Measurements from ENCODE around the gene FOXR1.

Gene FOXR1, protein sequence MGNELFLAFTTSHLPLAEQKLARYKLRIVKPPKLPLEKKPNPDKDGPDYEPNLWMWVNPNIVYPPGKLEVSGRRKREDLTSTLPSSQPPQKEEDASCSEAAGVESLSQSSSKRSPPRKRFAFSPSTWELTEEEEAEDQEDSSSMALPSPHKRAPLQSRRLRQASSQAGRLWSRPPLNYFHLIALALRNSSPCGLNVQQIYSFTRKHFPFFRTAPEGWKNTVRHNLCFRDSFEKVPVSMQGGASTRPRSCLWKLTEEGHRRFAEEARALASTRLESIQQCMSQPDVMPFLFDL

DNA sequence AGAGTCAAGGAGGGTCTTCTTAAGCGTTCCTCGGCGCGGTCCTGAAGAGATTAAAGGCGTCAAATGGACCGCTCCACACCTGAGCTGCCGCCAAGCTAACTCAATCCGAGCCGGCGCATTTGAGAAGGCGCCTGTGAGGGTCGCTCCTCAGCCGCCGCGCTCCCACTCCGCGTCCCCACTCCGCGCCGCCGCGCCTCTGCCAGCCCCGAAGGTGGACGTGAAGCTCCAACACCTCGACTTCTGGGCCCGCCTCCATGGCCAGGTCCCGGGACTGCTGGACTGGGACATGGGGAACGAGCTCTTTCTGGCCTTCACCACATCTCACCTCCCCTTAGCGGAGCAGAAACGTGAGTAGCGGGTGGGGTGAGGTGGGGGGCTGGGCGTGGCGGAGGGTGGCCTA, at the start of gene FOXR1:
Gene FOXR1 (plus strand): TSS at position 116 of the 400 bp plus-strand sequence. CDS start 171 bp downstream, at position 287.
- no peak for DNase-seq (ENCODE audit: low spot score)

DNA sequence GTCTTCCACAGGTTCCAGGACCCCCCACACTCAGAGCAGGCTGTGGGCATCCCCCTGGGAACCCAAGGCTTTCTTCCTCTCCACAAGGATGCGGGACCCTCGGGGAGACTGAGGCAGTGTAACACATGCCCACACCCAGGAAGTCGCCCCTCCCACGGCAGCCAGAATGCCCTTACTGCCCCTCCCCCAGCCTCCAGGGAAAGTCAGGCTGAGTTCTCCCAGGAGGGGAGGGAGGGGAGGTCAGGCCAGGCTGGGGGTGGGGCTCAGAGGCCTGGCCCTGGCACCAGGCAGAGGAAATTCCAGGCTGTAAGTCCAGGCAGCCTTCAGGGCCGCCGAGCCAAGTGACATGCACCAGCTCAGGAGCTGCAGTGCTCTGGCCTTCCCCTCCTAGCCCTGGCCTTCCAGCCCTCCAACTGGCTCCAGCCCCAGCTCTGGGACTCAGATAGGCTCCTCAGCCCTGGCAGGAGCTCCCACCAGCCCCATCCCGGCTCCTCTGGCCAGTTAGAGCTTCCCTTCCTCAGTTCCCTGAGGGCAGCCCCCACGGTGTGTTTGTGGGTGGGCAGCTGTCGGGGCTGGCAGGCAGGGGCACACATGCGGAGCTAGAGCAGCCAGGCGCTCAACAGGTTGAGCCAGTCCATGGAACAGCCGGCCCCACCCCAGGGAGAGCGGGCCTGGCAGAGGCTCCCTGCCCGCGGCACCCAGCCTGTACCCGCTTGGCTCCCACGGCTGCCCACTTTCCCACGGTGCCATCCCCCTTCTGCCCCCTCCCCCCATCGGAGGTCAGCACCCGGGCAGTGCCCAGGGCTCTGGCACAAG, 49.4 kb upstream of the FOXR1 start:
- DNase-seq (ENCODE audit: low spot score): peak; percentile 81

- DNase-seq (ENCODE audit: low spot score): no peak
Measured at GRCh38 chr11:118922745-118923627, 48.6 kb upstream of the FOXR1 start.

DNA sequence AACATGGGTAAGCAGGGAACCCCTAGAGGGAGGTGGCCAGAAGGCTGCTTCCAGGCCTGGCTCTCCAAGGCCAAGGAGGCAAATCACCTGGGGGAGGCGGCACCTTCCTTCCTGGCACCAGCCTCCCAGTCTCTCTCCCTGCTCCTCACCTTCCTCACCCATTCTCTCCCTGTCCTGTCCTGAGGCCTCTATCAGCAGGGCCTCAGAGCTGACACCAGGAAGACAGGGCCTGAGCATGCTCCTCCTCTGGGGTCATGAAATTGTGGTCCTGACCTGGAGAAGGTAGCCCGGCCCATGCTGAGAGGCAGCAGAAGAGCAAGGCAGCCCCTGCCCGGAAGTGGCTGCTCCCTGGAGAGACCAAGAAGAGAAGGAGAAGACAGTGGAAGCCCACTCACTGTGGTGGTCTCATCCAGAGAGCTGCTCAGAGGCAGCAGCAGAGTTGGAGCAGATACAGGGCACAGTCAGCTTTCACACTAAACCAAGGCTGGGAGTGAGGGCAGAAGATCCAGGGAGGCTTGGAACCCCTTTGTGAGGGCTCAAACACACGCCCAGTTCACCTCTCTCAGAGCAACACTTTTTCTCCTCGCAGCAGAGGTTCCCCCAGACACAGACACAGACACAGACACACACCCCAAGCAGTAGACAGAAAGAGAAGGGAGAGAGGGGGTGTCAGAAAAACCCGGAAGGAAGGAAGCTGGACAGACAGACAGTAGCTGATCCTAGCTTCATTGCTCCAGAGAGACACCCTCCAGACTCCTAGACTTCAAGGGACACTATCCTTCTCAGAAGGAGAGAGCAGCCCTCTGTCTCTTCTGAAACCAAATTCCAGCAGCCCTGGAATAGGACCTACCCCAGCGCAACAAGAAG, 47.6 kb upstream of the FOXR1 start:
- no peak for DNase-seq (ENCODE audit: low spot score)

DNA sequence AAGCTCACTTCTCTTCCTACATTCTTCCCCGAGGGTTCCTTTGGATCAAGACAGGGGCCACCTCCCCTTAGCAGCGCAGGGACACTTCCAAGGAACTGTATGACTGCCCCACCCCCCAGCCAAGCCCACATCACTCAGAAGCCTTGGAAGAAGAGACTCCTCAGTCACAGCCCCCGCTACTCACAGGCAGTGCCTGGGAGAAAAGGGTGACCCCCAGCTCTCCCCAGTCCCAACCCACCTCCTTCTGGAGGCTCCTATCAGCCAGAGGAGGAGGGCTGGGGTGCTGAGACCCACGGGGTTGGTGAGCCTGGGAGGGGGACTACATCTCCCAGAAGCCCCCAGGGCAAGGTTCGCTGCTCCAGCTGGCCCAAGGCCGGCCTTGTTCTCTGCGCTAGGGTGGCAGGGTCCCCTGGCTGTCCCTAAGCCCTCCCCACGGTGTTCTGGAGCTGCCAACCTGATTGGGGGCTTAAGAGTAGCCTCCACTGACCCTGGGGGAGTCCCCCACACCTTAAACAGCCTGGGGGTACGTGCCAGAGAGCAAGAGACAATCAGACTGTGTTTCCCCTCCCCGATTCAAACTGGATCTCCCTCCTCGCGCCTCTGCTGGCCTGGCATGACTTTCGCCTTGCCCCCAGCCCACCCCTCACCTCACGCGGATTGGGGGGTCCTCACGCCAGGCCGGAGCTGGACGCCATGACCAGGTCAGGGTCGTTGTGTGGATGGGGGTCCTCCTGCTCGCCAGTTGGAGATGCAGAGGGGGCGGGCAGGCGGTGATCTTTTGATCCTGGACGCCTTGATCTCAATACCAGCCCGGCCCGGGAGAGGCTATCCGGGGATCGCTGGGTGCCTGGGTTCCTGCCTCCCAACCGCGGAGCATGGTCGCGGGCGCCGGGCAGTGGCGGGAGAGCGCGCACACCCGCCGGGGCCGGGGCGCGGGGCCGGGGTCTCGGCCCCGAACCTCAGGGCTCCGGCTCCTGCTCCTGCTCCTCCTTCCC, 46.7 kb upstream of the FOXR1 start:
- DNase-seq (ENCODE audit: low spot score): peak; percentile 75

DNA sequence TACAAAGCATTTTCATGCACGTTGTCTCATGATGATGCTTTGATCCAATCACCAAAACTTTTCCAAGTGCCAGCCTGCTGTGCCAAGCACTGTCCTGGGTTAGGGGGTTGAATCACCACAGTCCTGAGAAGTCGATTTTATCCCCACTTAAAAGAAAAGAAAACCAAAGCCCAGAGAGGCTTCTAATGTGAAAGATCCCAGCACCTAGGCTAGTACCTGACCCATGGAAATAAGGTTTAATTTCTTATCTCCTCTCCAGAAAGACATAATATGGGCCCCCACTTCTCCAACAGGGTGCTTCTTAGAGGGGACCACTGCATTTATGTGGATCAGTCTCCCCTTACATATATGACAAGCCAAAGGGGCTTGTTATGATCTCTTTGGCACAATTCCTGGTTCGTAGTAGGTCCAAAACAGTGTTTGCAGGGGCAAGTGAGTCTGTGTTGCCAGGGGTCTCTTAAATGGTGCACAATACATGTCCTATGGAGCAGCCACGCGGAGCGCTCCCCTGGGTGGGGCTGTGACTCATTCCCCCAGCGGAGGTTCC, 43.9 kb upstream of the FOXR1 start:
- no peak for DNase-seq (ENCODE audit: low spot score)

DNA sequence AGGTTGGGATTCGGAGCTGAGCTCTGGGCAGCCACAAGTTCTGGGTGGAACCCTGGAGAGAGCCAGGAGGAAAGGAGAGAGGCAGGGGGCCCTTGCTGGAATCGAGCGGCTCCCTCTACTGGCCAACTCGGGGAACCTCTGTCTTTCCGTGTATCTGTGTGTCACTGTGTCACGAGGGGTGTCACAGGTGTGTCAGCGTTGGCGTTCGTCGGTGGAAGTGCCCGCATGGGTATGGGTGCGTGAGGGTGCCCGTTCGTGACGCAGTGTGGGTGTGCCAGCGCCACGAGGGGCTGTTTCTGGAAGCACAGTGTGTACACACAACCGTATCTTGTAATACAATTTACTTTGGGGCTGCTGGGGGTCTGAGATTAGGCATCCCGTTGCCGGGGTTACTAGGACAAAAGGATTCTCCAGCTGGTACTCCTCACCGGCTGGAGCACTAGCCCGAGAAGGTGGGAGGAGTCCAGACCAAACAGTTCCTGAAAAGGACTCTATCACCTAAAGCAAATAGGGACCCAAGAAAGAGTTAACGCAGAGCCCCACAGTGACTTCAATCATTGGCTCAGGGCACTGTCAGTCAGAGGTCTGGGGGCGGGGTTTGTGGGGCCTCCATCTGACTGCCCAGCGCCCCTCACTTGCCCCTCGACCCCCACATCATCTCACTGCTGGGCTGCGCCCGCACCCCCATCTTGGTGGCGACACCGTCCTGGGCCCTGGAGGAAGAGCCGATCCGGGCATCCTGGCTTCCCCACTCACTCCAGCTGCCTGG, 43.3 kb upstream of the FOXR1 start:
- peak; percentile 99 for DNase-seq (ENCODE audit: low spot score)

DNA sequence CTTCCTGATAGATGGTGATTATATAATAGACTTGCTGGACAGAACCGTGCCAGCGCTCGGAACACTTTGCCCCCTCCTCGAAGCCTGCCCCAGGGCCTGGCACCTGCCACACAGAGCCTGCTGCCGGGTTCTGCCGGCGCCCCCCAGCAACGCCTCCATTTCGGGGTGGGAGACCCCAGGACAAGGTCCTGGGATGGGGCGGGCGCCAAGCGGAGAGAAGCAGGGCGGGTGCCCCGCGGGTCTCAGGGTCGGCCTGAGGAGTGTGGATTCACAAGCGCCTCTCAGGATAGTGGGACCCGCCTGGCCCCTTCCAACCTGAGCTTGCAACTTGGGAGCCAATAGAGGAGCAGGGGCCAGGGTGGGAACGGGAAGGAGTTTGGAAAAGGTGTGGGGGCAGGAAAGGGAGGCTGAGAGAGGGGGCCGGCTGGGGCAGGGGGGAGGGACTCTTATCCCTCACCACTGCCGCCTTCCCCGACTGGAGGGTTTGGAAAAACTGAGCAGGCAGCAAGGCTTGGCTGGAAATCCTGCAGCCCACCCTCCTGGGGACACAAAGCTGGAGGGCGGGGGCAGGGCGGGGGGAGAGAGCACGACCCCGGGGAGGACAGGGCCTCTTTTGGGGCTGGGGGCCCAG, 42.6 kb upstream of the FOXR1 start:
- peak; percentile 82 for DNase-seq (ENCODE audit: low spot score)

- peak; percentile 85 for DNase-seq (ENCODE audit: low spot score)
Measured at GRCh38 chr11:118929501-118930093, 42.0 kb upstream of the FOXR1 start.

- DNase-seq (ENCODE audit: low spot score): peak; percentile 78
Measured at GRCh38 chr11:118930094-118930712, 41.4 kb upstream of the FOXR1 start.

GRCh38 chr11:118931571-118931970, 40.0 kb upstream of the FOXR1 start:
- no peak for DNase-seq (ENCODE audit: low spot score)

GRCh38 chr11:118933486-118933885, 38.1 kb upstream of the FOXR1 start:
- no peak for DNase-seq (ENCODE audit: low spot score)

GRCh38 chr11:118935376-118935775, 36.2 kb upstream of the FOXR1 start:
- no peak for DNase-seq (ENCODE audit: low spot score)

DNA sequence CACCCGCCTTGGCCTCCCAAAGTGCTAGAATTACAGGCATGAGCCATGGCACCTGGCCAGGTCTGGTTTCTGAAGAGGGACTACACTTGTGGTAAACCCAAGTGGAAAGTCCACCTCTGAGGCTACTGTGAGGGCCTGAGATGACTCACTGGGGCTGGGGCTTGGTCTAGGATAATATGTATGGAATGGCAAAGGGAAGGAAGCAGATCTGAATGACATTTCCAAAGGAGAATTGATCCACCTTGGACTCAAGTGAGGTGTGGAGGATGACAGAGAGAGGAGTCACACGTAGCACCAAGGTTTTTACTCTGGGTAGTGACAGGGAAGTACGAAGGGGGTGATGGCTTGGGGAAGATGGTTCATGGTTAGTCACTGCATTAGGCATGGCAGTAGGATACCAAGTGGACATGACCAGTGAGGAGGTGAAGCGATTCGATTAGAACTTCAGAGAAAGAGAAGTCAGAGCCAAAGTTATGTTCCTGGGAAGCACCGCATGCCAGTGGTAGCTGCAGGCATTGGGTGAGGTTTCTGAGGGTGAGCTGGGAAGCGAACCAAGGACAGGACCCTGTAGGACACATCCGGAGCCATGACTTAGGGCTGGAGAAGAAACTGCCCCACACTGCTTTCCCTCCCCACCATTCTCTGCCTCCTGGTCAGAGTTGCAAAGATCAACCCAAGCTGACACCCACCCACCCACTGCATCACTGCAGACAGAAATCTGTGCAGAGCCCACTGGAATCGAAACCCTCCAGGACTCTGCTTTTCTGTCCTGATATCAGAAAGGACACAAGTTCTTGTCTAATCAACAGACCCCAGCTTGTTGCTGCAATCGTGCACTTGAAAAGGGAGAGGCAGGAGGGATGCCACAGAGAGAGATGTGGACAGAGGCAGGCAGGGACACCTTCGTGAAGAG, 32.8 kb upstream of the FOXR1 start:
- DNase-seq (ENCODE audit: low spot score): peak; percentile 44

DNA sequence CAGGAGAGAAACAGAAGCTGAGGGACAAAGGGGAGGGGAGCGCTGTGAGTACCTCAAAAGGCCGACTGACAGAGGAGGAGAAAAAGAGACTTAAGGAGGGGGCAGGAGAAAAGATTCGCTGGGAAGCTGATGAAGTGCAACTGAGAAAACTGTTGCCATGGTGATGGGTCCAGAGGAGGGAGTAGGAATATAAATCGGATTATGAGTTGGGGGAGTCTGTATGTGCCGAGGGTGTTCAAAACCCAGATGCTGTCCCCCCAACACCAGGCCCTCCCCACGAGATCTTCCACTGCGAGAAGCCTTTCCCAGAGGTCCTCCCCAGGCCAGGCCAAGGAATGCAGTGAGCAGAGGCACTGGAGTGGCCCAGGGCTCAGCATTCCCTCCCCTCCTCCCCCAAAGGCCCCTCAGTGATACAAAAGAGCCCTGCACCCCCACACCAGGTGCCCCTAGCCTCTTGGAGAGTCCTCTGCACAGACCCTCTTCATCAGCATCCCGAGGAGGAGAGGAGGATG, 32.1 kb upstream of the FOXR1 start:
- no peak for DNase-seq (ENCODE audit: low spot score)

GRCh38 chr11:118939953-118940598, 31.5 kb upstream of the FOXR1 start:
- DNase-seq (ENCODE audit: low spot score): no peak
